GM21528 (cell line): ENCODE measurements around the gene RASGRP1.

Experiments used
- ATAC-seq: cut with Tn5 transposase; IDR thresholded peaks from one replicate; pipeline ENCODE4 v1.9.1; 2021; ENCODE audit warnings: mild to moderate bottlenecking, moderate library complexity; ENCODE audit not compliant: unreplicated experiment, low FRiP score

Gene RASGRP1

DNA sequence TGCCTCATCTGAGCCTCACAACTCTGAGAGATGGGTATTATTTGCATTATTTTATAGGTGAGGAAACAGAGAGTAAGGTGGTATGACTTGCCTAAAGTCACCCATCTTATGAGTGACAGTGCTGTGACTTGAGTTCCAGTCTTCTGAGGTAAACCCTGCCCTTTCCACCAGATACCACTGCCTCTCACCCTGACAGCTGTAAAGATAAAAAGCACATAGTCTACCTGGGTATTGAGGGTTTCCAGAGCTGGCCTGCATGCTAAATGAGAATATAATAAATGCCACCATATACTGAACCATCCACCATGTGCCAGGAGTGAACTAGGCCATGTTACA is 25.6 kb downstream of the RASGRP1 start:
- no peak for ATAC-seq

DNA sequence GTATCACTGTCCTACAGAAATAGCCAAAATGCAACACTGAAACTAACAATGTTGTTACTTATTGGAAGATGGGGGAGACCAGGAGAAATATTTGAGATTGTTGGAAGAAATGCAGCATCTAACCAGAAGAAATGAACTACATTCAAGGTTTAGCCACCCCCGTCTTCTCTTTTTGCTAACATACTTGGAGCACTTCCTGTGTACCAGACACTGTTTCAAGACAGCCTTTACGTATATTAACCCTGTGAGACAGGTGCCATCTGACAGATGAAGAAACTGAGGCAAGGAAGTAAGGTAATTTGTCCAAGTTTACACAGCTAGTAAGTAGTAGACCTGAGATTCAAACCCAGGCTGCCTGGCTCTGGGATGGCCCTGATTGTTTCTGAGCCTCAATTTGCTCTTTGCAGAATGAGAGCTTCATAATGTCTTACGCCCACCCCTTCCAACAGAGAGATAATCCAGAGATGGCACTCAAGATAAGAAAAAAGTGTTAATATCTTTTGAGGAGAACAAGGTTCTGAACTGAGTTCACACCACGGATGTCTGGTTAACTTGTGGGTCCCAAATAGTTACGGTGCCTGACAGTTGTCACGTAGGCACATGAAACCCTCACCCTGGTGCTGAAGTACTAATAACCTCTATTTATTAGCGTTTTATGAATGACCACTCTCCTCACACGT is 26.1 kb downstream of the RASGRP1 start:
- ATAC-seq, result no peak

DNA sequence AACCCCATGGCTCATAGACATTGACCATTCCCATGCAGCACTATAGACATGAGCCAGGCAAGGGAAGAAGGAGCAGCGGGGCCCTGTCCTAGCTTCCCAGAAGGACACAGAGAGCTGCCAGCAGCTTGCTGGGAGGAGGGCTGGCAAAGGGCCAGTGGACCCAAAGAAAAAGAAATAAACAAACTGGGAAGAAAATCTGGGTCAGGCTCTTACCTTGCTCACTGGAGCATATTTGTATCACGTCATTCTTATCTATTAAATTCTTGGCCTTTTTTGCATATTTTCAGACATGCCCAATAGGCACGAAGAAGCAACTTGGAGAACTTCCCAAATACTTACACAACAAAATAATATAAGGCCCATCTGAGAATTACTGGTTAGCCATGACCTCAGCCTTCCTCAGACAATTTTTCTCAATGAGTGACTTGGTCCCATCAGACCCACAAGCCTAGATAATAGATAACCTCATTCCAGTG is 28.4 kb downstream of the RASGRP1 start:
- no peak for ATAC-seq

DNA sequence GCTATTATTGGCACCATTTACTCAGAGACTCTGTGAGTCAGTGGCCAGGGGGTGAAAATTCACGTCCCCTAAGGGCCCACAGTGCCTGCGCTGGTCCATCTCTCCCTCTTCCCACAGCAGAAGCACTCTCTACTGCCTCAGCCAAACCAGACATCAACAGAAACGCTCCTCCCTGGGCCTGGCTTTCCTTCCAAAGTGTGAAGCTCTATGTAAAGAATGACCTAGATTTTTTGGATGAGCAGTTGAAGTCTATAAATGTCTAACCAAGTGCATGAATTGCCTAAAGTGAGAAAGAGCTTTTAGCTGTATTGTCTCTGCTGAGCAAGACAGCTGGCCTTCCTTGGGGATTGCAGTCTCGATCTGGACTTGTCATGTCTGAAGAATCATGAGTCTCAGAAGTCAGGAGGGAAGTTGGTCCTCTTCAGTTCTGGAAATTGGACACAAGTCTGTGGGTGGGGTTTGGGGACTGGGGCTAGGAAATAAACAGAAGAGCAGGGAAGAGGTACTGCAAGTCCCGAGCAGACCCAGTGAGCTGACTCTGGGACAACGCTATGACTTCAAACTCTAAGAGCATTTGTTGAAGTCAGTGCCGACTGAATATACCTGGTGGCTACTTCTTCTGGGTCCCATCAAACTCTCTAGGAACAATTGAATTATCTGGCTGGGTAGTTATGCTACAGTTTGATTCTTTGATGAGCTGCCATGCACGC is 29.0 kb downstream of the RASGRP1 start:
- no peak for ATAC-seq

DNA sequence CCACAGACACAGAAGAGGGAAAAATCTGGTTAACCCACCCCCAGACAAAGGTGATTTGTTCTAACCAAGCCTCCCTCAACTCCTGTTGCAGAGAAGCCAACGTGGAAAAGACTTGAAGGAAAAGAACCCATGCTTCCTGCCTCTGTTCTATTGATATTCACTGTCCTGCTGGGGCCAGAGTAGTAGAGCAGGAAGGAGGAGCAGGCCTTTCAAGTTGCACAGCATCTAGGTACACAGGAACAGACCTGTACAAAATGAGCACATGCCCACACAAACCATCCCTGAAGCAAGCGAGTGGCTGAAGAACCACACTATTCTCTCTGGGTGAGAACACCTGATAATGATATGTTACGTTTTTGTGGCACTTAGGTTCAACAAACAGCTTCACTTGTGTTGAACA is 29.9 kb downstream of the RASGRP1 start:
- no peak for ATAC-seq

DNA sequence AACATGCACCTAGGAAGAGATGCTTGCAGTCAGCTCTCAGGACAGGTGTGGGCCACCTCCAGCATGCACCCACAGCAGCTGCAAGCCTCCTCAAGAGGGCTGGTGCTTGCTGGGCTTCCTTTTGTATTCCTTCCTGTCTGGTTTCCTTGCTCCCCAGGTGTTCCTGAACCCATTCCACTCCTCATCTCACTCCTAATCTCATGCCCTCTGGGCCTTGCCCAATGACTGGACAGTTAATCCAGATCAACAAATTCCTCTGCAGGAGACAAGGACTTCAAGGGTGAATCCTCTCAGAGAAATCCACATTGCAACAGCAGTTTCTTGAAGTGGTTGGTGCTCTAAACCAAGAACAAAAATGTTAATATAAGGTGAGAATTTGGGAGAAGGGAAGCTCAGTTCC is 30.7 kb downstream of the RASGRP1 start:
- ATAC-seq, result no peak

DNA sequence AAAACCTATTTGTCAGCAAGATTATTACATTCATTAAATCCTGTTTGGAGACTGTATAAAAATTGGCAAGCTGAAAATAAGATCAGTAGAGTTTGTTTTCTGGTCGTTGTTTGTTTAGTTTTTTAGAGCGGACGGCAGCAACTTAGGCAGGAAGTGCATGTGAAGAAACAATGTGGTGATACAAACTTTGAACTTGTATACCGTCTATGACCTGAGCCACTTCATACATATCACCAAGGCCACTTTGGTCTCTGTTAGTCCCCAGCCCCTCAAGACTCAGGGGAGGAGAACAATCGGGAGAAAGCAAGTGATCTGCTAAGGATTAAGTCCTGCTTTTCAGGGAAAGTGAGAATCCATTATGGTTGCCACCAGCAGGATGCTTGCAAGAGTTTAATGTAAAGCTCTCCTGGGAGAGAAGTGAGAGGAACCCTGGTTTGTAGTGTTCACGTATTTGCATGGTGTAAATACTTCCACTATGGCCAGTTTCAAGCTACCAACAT is 31.1 kb downstream of the RASGRP1 start:
- no peak for ATAC-seq

DNA sequence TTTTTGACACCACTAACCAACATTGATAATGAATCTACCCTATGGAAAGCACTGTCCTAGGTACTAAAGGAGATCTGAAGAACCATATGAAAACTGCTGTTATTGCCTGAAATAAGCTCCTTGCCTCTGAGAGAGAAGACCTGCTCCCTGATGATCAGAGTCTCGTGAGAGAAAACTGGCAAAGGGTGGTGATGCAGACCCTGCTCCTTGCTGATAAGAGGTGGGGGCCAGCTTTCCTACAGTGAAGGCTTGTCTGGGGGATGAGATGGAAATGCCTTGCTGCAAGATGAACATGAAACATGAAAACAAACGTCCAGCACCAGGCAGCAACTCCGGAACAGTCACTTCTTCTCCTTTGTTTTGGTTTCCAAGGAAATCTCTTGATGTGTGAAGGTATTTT is 31.9 kb downstream of the RASGRP1 start:
- ATAC-seq, result no peak

DNA sequence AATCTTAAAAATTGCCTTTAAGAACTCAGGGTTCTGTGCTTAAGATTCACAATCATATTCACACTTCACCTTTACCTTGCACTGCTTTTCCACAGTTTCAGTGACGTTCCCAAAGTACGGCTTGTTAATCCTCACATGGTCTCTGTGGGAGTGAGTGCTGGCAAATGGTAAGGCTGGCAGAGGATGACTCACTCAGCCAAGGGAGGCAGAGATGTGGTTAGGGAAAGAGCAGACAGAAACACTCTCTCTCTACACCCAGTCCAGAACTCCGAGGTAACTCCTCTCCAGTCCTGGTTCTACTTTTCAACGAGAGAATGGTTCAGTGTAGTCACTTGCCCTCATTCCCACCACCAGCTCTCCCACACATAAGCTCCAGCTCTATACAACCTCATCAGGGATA is 33.1 kb downstream of the RASGRP1 start:
- ATAC-seq, result no peak

DNA sequence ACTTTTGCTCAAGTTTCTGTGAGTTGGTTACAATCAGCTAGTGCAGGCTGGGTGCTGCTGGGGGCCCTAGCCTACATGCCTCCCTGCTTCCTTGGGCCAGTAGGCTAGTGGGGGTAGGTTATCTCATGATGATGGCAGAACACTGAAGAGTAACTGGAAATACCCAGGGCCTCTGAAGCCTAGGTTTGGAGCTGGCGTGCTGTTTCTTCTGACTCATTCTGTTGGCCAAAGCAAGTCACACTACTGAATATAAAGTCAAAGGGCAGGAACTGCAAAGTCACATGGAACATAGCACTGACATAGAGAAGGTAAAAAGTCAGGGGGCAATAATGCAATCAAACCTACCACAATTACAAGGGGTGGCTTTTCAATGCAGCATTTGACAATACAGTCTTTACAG is 34.5 kb downstream of the RASGRP1 start:
- no peak for ATAC-seq

DNA sequence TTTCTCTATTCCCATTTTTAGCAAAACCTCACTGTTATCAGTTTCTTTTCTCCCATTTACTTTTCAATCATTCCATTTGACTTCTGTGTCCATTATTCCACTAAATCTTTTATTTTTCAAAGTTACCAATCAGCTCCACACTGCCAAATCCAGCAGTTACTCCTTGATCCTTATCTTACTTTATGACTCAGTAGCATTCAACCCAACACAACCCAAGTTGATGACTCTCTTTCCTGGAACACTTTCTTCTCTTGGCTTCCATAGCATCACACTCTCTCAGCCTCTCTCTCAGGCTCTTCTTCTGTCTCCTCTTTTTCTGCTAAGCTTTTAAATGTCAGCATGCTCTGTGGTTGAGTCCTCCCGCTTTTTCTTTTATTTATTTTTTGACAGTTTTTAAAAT is 36.3 kb downstream of the RASGRP1 start:
- ATAC-seq, result no peak

DNA sequence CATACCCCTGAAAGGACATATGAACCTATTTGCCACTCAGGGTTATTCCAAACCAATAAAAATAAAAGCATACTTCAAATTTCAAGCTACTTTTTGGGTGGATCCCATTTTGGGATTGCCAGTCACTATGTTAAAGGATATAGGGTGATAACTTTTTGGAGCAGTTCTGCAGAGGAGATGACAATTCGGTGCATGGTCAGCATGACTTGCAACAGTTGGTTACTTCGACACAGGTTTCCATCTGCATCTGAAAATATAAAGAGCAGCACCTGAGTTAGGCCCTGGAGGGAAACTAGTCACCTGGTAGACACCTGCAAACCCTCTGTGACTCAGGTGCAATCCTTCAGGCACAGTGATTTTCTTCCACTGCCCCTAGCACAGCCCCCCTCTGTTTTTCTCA is 38.5 kb downstream of the RASGRP1 start:
- no peak for ATAC-seq

DNA sequence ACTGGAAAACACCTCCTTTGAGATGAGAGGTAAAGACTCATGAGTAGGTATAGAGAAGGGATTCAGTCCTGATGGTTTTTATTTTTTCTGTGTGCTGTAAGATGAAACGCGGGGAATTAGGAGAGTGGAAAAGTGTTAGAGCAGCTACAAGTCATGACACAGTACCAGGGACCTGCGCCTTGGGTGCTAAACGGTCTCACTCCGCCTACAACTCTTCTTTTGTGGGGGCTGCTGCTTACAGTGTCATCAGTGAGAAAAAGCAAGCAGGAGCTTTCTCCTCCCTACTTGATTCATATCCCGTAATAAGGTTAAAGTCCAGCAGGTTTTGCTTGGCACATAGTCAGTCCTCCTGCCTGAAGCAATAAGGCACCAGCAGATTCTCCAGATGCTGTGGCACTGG is 39.1 kb downstream of the RASGRP1 start:
- no peak for ATAC-seq

DNA sequence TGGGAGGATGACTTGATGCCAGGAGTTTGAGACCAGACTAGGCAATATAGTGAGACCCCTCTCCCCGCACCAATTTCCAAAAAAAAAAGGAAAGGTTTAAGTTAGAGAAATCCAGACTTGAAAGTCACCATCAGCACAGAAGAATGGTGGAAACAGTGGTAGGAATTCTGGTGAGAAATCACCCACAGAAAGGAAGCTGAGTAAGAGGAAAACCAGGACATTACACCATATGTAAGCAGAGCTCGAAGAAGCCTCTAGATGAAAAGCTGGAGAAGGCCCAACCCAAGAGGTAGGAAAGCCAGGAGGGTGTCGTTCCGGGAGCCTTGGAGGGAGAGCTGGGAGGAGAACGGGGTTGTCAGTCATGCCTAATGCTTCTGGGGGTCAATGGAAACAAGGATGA is 40.5 kb downstream of the RASGRP1 start:
- no peak for ATAC-seq

DNA sequence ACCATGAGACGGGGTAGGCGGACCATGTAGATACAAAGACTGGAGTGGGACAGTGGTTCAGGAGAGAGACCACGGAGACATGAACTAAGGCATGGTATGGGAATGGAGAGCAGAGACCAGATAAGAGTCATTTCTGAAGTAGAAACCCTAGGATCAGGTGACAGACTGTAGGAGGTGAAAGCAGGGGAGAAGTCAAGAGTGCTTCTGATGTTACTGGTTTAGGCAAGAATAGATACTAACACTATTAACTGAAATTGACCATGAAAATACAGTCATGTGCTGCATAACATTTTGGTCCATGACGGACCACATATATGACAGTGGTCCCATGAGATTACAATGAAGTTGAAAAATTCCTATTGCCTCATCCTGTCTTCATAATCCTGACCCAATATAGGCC is 41.7 kb downstream of the RASGRP1 start:
- no peak for ATAC-seq

DNA sequence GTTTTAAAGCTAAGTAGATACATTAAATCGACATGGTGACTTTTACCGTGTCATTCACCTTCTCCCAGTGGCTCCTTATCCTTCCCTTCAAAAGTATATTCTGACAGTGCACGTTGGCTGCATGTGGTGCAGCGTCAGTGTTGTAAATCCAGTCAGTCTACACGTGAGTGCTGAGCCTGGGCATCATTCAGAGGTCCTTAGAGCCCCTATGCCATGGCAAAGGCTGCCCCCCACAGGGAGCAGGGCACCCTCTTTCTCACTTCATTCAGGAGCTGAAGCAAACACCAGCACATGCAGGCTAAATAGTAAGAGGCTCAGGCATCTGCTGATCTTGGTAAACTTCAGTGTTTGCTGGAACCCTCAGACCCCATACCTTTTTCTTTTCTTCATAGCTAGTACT is 43.3 kb downstream of the RASGRP1 start:
- no peak for ATAC-seq

DNA sequence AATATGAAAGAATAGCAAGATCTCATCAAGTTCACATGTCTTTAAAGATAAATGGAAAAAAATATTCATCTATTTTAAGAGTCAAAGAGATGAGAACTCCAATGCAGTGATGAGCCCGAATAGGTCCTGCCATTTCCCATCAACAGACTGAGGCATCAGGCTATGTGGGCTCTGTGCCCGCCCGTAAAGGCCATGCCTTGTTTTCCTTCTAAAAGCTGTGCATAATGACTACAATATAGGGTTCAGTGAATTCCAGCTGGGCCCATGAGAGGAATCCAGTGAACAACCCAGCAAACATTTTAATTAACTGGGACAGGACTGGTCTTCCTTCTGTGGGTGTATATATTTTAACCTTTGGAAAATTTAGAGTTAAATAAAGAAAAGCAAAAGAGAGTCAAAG is 44.6 kb downstream of the RASGRP1 start:
- ATAC-seq, result no peak

DNA sequence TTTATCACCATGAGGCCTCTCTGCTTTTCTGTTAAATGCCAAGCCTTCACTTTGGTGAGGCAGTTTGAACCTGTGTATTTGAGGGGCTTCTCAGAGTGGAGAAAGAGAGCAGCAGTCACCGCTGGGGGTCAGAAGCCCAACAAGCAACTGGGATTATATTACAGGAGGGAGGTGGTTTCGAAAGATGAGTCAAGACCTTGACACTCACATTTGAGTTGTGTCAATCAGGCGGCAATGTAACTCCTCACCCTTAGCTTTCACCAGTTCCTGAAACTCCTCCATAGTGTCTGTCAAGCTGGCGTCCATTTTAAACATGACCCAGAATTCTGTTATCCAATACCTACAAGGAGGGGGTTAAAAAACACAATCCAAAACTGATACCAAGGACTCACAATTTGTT is 46.5 kb downstream of the RASGRP1 start:
- no peak for ATAC-seq

DNA sequence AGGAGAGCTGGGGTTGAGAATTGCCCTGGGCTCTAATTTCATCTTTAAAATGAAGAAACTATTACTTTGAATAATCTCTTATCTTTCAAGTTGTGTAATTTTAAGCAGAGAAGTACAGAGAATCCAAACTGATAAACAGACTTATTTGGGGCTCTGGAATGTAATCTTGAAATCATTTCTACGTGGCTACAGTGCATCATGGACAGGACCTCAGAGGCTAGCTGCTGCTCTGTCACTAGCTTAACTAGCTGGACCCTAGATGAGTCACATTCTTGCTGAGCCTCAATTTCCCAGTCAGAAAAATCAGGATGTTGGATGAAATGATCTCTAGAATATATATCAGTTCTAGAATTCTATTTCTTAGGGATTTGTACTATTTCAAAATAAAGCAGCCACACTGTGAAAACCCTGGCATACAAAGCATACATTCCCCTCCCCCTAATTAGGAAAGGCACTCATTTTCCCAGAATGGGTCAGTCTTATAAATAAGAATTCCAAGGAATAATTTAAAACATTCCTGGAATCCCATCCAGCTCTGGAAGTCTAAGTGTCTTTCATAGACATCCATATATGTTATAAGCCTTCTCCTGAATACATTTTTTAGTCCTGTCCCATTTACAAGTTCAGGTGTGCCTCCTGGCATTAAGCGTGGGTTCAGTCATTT is 47.2 kb downstream of the RASGRP1 start:
- ATAC-seq, result no peak

DNA sequence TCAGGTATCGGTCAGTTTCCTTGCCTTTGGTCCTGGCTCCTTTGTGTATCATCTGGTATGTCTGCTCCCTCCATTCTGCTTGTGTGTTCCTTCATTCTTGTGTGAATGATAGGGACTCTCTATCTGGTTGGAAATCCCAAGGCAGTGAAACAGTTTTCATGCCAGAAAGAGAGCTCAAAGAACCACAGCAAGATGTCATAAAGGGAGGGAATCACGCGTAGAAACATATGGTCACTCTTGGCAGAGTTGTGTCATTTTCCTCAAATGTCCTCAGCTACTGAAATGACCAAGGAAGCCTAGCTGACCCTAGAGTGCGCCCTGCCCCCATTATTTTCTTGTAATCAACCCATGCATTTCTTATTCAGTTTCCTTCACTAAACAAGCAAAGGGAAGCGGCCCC is 48.0 kb downstream of the RASGRP1 start:
- no peak for ATAC-seq

DNA sequence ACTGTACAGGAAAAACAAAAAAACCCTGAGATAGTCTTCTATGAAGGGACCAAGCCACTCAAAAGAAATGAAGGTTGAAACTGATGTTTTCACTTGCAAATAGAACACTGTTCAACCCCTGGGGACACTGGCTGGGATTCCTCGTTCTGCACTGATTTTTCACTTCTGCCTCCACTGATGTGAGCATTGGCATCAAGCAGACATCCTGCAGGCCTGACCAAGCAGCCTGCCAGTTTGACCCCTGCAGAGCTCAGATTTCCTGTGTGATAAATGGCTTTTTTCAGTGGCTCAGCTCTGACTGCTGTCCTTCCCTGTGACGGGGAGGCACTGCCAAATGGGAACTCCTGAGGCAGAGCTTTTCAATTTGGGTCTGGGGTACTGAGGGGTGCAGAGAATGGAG is 50.0 kb downstream of the RASGRP1 start:
- no peak for ATAC-seq

DNA sequence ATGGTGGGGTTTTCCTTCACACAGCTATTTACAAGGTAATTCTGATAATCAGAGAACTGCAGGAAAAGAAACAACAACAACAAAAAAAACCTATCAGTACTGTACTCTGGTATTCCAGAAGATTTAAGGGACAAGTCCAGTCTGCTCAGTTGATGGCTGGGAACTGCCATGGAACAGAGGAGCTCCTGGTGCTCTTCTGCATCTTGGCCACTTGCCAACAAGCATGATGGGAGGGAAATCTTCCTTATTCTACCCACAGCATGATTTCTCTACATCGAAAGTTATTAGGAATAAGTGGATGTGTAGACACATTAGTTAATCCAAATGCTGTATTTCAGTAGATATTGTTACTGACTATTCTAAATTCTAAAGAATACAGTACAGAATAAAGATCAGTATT is 51.7 kb downstream of the RASGRP1 start:
- no peak for ATAC-seq
